Activated CD4-positive, alpha-beta T cell treated with anti-CD3 and anti-CD28 coated beads for 24 hours (primary cell): Measurements from ENCODE around the gene CYFIP1.

Experiments used
- DNase-seq, 2 donors: peaks; one replicate each; pipeline ENCODE4 v3.0.0-alpha.2; 2020; ENCODE audit warnings: low read depth in 2 of 2

CYFIP1 gene

DNA sequence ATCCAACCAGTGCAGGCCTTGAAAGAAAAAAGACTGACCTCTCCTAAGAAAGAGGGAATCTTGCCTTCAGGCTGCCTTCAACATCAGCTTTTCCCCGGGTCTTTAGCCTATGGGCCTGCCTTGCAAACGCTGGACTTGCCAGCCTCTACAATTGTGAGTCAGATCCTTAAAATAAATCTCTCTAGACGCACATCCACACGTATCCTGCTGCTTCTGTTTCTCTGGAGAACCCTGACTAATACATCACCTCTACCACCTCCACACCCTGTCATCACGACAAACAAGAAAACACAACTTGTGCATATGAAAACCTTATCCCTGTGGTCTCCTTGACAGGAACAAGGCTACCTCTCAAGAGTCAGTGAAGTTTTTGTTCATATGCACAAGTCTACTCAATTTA, 11.8 kb downstream of the CYFIP1 start:
- DNase-seq, result no peak

DNA sequence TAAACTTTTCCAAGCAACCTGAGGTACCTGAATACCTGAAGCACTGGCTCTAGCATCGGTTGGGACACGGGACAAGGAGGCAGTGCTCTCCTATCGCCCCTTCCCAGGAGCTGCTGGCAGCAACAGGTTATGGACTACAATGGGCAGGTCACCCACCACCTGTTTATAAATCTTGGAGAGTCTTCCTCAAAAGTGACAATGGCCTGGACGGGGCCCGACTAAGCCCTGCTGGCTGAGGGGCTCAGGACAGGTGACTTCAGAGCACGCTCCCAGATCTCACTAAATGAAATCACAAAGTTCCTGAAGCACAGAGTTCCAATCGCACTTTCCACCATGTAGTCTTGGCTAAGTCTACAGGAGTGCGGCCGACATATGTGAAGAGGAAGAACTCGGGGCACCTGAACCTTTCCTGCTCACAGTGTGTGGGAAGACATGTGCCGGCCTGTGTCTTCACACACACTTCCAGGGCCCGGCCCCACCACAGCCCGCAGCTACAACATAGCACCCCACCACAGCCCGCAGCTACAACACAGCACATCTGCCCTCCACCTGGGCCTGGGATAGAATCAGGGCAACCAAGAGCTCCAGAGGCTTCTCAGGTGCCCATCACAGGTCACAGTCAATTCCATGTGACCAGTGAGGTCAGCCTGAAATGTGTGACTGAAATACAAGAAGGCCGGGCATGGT, 12.9 kb downstream of the CYFIP1 start:
- no peak for DNase-seq

GRCh38 chr15:22966321-22967083, 13.7 kb downstream of the CYFIP1 start:
- DNase-seq, result no peak

- no peak for DNase-seq
Measured at GRCh38 chr15:22963641-22964040, 16.5 kb downstream of the CYFIP1 start.

- DNase-seq, result no peak
Measured at GRCh38 chr15:22962611-22963010, 17.6 kb downstream of the CYFIP1 start.

DNA sequence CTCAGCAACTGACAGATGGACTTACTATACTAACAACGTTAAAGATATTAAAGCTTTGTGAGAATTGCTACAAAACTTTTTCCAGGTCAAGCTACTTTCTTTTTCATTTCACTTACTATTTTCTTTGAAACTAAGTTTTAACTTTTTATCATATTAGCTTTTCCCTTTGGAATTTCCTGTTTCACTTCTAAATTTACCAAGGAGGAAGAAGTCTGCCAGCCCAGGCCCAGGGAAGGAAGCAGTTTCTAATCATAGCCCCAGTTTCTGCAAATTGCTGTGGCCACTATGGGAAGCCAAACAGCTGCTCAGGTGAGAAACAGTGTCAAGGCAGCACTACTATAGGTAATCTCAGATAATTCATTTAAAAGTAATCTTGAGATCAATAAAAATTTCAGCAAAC, 18.4 kb downstream of the CYFIP1 start:
- DNase-seq, result no peak

DNA sequence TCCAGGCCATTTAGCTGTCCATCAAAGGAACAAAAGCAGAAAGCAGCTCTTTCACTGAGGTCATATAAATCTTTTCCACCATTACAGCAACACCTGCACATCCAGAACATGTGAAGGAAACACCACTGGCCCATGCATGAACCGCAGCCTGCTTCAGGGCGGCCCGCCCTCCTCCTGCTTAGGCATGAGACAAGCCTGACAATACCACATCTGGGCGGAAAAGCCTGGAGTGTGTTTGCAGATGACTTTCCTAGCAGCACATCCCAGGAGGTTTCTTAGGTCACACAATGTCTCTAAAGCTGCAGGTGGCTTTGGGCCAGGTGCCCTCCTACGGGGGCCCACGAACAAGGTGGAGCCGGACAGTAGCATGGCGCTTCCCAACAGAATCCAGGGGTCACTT, 19.6 kb downstream of the CYFIP1 start:
- no peak for DNase-seq

DNA sequence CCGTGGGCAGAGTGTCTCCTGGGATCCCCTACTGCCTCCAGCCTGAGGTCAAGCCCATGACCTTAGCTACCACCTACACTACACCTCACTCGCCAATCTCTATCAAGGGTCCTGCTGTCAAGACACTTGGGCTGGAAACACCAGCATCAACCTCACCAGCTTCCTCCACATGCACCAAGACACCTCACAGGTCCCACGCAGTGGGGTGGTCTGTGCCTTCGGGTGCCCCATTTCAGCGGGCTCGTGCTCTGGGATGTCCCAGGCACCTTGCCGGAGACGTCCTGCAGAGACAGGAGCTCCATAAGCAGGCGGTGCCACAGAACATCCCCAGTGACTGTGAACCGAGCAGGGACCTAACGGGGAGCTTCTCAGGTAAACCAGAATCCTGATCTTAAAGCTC, 20.0 kb downstream of the CYFIP1 start:
- no peak for DNase-seq

- no peak for DNase-seq
Measured at GRCh38 chr15:22959321-22960101, 20.7 kb downstream of the CYFIP1 start.

- DNase-seq, result no peak
Measured at GRCh38 chr15:22958487-22959280, 21.5 kb downstream of the CYFIP1 start.

DNA sequence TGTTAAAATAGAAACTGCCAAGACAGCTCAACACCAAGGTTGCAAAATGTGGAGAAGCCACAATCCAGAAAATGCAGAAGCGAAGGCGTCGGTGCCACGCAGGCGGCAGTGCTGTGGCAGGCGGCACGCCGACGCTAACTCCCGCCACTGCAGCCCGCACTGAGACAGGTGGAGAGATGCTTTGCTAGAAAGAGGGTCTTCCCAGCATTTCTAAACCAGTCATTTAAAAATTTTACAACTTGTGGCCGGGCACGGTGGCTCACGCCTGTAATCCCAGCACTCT, 23.2 kb downstream of the CYFIP1 start:
- no peak for DNase-seq

DNA sequence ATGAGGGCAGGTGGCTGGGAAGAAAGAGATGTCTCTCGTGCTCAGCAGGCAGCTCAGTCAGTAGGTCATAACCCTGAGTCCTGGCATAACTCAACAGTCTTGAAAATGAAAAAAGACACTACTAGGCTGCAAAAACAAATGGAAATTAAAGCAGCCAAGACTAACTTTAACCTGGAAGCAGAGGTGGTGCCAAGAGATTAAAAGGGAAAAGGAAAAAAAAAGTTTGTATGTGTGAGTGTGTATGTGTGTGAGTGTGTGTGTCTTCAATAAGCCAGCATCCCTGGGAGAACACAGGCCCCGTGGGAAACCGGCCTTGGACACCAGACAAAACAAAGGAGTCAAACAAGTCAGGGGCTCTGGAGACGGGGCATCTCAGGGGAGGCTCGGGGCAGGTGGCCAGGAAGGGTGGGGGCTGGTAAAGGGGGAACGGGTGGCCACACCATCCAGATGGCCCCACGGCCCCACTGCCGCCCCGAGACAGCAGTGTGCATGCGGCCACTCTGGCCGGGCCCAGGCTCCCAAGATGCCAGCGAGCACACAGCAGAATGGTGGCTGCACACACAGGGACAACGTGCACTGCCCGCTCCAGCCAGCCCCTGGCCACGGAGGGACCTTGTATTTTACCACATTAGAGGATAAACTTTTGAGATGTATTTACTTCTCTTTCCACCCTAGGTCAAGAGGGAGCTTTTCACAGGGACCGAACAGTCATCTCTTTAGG, 23.8 kb downstream of the CYFIP1 start:
- DNase-seq, result no peak

- no peak for DNase-seq
Measured at GRCh38 chr15:22955544-22956119, 24.5 kb downstream of the CYFIP1 start.

- DNase-seq, result no peak
Measured at GRCh38 chr15:22954798-22955543, 25.2 kb downstream of the CYFIP1 start.

DNA sequence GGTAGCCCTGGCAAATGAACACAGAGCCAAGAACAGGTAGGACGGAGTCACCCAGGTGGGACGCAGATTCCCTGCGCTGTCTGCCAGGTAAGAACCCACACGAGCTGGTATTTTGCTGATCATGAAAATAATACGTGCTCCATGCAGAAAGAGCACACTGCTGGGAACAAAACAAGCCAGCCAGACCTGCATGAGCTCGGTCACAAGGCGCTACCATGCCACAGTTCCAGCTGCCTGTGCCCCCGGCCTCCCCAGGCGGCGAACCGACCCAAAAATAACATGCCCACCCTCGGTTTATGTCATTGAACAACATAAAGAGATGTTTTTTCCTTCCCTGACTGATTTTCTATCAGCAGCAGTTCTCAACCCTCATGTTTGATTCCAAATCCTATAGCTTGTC, 25.8 kb downstream of the CYFIP1 start:
- no peak for DNase-seq

GRCh38 chr15:22952796-22953579, 27.2 kb downstream of the CYFIP1 start:
- no peak for DNase-seq

DNA sequence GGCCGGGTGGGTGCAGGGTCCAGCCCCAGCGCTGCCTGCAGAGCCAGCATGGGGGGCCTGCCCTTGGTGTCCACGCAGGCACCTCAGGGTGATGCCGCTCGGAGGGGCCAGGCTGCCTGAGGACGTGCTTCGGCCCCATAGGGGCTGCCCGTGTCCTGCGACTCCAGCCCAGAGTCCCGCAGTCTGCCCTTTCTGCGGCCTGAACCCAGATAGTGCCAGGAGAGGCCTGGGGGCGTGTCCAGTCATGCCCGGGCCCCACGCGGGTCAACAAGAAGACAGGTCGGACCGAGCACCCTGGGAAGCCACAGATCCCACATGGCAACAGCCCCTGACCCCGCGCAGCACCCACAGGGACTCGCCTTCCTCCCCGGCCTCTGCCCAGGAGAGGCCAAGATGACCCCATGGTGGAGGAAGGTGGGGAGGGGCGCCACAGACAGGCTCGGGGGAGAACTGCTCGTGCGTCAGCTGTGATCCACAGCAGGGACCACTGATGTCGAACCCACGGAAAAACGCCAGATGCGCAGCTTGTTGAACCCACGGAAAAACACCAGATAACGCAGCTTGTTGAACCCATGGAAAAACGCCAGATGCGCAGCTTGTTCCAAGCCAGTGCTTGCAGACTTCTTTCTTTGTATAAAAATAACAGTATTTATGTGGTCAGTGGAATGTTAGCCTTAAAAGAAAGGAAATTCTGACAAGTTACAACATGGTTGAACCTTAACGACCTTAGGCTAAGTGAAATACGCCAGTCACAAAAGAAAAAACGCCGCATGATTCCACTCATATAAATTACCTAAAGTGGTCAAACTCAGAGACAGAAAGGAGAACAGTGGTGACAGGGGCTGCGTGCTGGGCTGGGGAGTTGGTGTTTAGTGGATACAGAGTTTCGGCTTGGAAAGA, 28.5 kb downstream of the CYFIP1 start:
- DNase-seq, result no peak

DNA sequence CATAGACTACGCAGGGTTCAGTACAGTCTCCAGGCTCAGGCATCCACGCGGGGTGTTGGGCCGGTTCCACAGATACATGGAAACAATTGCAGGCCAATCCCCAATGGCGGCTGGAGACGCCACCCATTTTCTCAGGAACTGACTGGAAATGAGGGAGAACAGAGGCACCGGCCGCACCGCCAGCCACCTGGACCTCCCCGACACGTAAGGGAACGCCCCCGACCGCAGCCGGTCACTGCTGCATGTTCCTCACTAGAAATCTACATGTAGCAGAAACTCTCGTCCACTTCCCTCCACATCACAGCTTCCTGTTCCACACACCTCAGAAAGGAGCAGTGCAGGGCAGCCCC, 29.2 kb downstream of the CYFIP1 start:
- DNase-seq, result no peak
